HS-5 (cell line): Measurements from ENCODE around the gene ADGRB2.

Experiments used
- DNase-seq: peaks from one replicate; pipeline ENCODE4 v3.0.0-alpha.2; 2012; ENCODE audit warnings: low read depth

Gene ADGRB2

DNA sequence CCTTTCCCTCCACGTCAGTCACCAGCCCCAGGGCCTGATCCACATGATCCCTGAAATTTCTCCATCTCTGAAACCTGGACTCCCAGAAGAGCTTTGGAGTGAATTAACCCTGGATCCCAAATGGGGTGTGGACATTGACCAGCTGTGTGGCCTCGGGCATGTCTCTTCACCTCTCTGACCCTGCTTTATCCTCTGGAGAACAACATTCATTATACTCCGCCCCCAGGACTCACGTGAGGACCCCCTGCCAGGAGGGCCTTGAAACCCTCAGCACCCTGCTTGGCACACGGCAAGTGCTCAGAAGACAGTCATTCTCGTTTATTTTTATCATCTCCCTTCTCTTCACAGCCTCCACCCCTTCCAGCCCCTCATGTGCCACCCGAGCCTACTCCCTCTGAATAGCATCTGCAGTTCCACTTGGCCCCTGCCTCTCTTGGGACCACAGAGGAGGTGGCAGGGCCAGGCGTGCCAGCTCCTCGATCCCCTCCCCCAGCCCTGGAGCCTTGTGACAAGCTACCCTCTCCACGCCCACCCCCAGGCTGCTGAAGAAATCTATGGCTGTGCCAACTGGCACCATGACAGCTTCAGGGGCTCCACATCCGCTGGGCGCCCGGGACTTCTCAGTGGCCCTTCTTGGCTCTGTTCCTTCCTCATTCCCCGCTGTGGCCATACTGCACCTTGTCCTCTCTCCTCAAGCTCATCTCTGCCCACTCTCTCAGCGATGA is 18.0 kb downstream of the ADGRB2 start:
- no peak for DNase-seq

DNA sequence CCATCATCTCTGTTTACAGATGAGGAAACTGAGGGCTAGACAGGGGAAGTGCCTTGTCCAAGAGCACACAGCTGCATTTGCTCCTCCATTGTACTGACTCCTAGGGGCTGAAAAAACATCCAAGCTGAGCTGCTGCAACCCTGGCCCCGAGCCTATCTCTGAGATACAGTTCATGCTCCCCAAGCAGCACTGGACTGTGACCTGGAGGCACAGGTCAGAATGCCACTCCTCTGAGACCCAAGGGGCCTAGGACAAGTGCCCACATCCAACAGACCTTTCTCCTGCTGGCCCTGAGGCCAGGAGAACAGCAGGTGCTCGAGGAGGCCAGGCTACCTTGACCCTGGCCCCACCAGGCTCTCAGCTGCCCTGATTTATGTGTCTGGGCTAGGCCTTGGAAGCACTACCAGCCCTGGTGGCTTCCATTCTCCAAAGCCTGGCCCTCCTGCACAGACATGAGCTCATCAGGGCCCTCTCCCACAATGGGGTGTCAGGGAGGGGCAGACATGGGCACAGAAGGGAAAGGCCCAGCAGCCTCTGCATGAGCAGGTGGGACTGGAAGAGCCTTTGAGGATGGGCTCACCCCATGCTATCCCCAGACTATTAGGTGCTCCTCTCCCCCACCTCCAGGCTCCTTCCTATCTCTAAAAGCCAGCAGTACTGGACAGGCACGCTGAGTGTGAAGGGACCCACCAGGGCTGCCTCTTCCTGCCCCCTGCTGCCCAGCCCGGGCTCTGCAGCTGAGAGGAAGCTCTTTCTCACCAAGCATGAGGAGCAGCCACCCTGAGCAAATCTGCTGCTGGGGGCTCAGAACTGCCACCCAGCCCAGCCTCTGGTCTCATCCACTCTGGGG is 18.8 kb downstream of the ADGRB2 start:
- DNase-seq, result no peak

DNA sequence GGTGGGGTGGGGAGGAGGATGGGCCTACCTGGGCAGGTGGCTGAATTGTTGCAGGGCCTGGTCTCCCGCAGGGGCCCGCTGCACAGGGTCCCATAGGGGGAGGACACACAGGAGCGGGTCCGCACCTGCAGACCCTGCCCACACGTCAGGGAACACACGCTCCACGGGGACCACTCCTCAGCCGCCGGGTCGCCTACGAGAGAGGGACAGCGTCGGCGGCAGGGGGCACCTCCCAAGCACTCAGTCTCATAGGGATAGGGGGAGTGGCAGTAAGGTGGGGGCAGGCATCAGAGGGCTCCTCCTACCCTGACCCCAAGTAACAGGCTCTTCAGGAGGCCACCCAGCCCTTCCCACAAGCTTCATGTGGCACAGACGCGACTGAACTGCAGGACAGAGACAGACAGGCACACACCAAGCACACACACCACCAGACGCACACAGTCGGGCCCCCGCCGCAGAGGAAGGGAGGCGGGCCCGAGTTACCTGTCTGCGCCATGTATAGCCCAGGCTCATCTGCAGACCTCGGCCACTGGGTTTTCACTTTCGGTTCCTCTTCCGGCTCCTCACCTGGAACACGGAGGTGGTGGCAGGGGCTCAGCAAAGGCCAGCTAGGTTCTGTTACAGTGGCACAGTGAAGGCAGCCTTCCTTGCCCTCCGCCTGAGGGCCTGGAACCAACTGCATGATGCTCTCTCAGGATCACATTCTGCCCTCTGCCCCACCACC is 19.8 kb downstream of the ADGRB2 start:
- no peak for DNase-seq

DNA sequence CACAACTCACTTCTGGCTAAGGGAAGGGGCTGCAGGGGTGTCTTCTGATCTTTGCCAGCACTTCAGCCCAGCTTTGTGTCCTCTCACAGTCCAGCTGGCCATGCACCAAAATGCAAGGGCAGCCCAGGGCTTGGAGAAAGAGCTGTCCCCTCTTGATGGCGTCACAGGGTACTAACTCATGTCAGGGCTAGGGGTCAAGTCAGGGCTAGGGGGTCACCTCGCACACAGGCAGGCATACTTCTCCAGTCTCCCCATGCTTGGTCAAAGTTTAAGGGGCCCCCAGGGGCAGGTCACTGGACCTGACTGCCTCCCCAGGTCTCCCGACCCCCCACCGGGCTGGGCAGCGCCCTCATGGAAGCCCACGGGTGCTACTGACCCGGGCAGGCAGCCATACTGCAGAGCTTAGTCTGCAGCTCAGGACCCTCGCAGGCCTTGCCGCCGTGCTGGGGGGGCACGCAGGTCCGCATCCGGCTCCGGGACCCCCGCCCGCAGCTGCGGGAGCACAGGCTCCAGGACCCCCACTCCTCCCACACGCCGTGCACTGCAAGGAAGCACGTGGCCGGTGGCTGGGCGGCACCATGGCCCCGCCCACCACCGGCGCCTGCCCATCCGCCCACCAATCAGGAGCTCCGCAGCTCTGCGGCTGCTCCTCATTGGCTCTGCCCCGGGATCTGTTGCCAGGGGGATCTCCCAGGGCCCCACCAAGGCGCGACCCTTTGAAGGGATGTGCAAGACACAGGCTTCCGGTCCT is 21.5 kb downstream of the ADGRB2 start:
- no peak for DNase-seq

DNA sequence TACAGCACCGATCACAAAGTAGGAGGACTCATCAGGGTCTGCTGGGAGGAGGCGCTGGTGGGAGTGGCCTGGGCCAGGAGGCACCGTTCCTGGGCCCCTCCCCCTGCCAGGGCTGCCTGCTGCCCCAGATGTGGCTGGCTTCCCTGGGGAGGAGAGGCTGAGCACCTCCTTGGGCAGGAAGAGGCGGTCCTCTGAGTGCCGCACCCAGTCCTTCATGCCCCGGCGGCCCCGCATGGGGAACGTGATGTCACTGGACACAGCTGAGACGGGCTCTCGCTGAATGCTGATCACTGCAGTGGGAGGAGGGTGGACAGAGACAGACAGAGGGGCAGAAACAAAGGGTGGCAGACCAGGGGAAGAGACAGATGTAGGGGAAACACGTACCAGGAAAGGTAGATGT is 24.8 kb downstream of the ADGRB2 start:
- DNase-seq, result no peak

DNA sequence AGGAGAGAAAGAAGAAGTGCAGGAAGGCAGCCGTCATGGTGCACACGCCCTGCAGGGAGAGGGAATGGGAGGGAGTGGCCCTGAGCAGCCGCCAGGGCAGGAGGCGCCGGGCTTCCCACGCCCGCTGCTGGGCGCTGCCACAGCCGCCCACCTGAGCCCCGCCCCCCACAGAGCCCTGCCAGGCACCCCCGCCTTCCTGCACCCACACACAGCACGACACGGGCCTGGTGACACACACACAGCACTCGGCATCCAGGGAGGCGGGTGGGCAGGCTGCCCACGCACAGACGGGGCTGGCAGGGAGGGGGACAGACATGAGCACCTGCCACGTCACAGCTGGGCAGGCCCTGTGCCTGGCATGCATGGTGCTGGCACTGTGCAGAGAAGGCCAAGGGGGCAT is 27.5 kb downstream of the ADGRB2 start:
- DNase-seq, result no peak

DNA sequence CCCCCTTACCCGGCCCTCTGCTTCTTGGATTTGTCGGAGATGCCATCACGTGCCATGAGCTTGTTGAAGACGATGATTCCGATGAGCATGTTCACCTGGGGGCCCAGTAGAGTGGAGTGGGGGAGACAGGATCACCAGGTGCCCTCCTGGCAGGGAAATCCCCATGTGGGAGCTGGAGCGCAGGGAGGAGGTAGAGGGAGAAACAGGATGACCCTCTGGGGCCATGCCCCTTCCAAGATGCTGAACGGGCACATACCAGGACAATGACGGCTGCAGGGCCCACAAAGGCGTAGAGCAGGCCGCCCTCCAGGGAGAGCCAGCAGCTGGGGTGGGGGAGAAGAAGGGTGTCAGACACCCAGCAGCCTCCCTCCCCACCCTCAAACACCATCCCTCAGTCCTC is 28.6 kb downstream of the ADGRB2 start:
- DNase-seq, result no peak

DNA sequence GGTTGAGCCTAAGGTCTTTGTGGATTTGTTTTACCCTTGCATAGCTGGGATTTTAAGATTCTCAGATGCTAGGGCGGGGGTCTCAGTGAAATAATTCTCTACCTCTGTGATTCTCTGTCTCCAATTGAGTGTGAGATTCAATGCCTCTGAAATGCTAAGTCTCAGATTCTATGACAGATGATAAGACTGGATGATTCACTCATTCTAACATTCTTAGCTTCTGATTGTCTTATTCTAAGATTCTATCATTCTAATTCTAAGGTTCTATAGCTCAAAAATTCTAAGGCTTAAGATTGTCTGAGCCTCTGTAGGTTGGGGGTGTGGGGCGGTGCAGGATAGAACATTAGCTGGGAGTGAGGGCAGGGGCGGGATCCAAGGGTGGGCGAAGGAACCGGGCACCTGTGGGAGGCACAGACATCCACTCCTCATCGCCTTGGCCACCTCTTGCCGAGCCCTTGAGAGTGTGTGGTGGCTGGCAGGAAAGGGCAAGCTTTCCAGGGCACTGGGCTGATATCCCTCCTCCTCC is 29.5 kb downstream of the ADGRB2 start:
- DNase-seq, result no peak

DNA sequence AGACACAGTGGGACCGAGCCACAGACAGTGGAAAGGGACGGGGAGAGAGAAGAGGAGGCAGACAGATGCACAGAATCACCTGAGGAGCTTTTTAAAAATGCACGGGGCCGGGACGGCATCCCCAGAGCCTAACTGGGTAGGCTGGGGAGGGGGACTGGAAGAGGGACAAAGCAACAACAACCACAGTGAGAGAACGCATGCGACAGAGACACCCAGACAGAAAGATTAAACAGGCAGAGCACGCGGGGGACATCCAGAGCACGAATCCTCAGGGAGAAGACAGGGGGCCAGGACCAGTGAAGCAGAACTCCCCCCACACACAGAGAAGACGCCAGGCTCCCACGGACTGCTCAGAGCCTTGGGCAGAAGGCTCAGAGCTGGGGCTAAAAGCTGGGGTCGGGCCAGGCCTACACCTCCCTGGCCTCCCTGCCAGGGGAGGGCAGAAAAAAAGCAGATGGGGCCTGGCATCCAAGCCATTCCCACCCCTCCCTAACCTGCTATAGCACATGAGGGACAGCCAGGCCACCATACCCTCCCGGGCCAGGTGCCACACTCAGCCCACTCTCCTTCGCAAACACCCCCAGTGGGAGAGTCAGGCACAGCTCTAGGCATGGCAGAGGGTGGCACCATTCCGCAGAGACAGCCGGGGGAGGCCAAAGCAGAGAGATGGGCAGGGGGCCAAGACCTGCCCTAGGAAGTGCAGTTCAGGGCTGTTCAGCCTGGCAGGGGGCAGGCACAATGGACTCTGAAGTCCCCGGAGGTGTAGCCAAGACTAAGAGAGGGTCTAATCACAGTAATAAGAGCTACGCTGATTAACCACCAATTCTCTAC is 30.5 kb downstream of the ADGRB2 start:
- no peak for DNase-seq

DNA sequence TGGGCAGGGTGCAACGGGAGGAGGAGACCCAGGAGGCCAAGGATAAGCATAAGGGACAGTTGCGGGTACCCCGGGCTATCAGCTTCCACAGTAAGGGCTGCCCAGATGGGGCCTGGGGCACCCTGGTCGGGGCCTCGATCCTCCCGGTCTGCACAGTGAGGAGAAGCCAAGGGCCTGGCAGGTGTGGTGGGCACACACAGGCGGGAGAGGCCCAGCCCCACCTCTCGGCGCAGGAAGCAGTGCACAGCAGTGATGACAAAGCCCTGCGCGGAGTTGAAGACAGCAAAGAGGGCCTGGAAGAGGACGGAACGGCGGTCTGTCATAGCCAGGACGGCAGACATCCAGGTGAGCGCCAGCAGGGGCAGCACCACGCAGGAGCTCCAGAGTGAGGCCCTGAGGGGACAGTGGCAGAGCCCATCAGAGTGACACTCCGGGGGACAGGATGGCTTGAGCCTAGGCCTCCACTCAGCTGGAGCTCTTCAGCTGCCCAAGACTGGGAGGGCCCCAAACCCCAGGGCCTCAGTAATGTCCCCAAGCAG is 31.3 kb downstream of the ADGRB2 start:
- DNase-seq, result no peak

DNA sequence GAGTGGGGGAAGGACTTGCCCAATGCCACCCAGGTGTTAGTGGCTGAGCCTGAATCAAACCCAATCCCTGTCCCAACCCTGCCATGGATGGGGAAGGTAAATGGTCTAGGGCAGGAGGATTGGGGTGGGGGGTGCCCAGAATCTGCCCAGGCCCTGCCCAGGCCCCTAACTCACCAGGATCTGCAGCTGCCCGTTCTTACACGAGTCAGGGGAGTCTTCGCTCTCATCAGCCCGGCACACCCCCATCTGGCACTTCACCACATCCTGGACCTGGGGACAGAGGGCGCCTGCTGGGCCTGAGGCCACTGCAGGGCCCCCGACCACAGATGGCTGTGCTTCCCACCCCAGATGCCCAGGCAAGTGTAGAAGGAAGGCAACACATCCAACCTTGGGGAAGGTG is 31.8 kb downstream of the ADGRB2 start:
- no peak for DNase-seq

DNA sequence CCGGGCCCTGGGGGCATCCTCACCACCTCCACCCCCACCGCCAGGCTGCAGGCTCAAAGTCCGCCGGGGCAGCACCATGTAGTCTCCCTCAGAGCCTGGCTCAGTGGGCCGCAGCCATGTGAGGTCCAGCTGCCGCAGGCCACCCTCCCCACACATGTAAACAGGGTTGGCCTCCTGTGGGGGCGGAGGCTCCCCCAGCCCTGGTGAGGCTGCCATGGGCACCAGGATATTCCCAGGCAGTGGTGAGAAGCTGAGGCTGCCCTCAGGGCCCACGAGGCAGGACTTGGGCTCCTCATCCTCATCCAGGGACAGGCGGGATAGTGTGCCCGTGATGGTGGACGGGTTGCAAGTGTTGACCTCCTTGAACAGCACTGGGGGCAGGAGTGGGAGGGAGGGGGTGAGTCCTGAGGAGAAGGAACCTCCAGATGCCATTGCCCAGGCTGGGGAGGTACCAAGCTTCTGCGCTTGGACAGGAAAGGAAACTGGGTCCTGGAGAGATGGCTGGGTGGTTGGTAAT is 33.0 kb downstream of the ADGRB2 start:
- DNase-seq, result no peak

DNA sequence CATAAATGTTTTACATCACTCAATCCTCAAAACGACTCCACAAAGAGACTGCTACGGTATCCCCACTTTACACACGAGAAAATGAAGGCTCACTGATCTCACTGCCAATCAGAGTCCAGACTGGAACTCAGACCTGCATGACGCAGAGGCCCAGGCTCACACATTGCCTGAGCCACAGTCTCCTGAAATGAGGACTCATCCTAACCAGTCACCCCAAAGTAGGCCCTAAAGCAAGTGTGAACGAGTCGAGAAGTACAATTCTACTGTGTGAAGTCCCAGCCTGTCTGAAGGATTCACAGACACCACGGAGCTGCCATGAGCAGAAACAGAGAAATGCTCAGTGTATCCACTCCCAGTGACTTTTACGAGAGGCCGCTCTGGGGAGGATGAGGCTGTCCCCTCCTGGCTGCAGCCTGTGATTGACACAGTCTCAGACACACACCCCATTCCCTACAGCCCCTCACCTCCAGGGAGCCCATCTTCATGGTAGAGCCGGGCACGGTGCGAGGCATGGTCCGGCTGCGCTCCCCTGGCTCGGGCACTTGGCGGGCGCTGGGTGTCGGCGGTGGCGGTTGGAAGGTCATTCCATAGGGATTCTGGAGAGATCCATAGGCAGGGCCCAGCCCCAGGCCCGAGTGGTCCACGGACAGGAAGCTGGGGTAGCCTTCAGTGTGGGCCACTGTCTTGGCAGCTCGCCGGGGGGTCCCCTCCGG is 33.6 kb downstream of the ADGRB2 start:
- no peak for DNase-seq

DNA sequence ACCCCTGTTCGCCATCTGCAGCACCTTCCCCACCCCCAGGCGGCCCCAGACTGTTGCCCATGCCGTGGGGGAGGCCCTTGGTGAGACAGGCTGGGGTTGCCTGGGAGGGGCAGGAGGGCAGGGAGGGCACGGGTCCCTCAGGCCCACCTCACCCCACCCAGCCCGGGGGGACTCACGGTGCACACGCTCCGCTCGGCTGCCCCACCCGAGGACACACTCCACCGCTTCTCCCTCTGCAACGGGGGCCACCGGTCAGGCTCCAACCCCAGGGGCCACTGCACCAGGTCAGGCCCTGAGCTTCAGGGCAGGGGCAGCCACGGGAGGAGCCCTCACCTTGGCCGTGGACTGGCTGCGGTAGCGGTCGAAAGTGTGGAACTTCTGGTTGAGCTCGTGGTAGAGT is 36.3 kb downstream of the ADGRB2 start:
- no peak for DNase-seq

DNA sequence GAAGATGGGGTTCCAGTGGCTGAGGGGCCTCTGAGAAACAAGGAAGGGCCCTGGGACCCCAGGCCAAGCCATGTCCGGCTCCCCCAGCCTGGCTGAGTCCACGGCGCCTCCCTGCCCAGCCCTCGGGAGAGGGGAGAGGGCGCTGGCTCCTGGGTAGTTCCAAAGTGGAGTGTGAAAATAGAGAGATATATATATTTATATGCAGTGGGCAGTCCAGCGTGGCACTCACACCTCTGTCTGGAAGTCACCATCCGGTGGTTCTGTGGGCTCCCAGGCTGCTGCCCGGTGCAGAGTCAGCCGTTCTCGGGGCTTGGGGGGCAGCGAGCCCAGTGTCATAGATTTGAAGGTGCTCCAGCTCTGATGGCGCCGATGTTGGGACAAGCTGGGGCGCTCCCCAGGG is 36.9 kb downstream of the ADGRB2 start:
- DNase-seq, result no peak

DNA sequence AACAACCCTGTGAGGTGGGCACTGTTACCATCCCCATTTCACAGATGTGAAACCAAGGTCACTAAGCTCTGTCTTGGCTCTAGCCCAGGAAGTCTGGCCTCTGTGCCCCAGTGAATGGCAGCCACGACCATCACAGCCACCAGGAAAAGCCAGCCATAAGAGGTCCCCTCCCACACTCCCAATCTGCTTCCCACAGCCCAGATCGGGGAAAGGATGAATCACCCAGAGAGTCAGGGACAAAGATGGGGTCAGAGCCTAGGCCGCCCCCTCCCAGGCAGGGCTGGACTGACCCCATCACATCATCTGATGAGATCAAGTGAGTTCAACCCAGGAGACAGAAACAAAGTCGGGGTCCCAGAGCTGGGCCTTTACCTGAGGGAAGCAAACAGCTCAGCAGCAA is 37.4 kb downstream of the ADGRB2 start:
- no peak for DNase-seq

DNA sequence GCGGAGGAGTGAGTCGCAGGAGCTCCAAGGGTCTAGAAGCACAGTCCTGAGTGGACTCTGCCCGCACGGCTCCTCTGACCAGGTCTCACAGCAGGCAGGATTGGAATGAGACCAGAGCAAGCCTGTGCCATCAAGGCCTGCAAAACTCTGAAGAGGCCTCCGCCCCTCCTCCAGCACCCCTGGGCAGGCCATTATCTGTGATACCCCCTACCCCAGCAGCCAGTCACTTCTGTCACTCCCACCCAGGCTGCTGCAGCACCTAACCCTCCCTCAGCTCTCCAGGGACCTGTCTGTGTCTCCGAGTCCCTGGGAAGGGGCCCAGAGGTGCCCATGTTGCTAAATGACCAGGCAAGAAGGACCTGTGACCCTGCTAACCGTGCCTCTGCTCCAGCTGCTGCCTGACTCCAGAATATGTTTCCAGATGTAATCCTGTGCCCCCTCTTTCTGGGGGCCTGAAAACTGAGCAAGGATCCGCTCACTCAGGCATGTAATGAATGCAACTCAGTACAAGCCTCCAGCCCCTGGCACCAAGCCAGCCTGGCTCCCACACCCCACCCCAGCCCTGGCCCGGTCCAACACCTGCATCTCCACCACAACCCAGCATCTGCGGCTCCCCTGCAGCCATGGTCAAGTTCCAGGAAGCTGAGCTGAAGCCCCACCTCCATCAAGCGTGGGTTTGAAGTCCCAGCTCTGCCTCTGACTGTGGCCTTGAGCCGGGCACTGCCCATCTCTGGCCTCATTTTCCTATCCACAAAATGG is 38.2 kb downstream of the ADGRB2 start:
- no peak for DNase-seq

DNA sequence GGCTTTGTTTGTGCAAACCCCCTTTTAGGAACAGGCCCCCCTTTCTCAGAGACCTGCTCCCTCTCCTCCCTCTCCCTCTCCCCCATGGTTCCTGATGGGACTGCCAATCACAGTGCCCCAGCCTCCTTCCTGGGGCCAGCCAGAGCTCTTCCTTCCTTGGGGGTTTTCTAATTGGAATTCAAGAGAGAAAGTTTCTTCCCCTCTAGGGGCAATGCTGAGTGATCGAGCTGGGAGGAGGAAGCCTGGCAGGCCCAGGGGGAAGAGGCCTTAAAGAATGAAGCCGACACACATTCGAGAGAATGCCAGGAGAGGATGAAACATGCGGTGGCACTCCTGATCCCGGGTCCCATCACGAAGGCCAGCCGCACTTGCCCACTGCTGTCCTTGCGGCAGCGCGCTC is 39.0 kb downstream of the ADGRB2 start:
- DNase-seq, result no peak

DNA sequence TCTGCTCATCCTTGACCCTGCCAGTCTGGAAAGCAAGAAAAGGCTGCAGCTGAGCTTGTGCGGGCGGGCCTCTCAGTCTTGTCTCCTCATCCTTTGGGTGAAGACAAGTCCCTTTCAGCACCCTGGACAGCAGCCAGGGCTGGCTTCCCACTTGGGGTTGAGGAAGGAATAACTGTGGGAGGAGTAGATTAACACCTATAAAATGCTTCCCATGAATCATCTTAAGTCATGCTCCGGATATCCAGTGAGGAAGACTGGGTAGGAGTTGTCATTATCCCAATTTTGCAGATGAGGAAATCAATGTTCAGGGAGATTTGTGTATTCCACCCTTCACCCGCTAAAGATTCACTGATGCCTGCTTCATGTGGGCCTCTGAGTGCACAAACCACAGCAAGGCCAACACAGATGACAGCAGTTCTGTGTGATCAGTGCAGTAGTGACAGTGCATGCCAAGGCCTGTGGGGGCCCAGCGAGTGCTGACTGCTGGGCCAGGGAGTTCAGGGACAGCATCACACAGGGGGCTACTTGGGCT is 40.2 kb downstream of the ADGRB2 start:
- DNase-seq, result peak; percentile 53
